Thyroid gland (tissue), 4 donors: ENCODE measurements around the gene ABCB1.

ENCODE experiments used
- CTCF ChIP-seq, 6 experiments: fragments of 200-600 bp in 3 of 6; fragments of 450-650 bp in 3 of 6; sonication (generic) in 3 of 6; IDR thresholded peaks; one replicate each; pipeline ENCODE4 v1.5.1; 2016 to 2019; ENCODE audit warnings: antibody characterized with exemption in 6 of 6, mild to moderate bottlenecking in 2 of 6, inconsistent platforms in 1 of 6, moderate library complexity in 1 of 6
- POLR2A ChIP-seq, 2 donors: fragments of 450-650 bp; IDR thresholded peaks; one replicate each; pipeline ENCODE4 v1.6.1; 2017; ENCODE audit warnings: antibody characterized with exemption in 2 of 2, mild to moderate bottlenecking in 2 of 2, moderate library complexity in 1 of 2

DNA sequence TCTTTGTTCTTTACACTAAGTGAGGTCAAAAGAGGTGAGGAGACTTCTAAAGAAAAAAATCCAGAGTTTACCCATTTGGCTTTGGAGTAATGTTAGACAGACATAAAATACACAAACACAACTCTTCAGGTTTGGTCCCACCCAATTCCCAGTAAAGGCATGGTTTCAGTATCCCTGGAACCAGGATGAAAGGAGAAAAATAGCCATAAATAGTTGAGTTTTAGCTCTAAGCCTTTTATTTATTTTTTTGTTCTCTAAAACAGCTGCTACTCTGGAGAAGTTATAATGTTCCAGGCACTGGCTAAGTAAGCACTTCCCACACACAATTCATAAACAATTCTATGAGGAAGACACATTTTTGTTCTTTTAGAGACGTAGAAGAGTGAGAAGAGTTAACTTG, 4.0 kb downstream of the ABCB1 start:
- TF ChIP-seq CTCF (IDR thresholded peaks at IDR 0.05): no peak
- TF ChIP-seq POLR2A (IDR thresholded peaks at IDR 0.05): no peak
